Vagina (tissue), 2 donors: ENCODE data around the gene TRDN. TPM values are rescaled to one million over a fixed set of nuclear protein-coding genes. Genes with fewer than 3 reads are reported as not detected.

Experiments
- DNase-seq, 2 donors: peaks; one replicate each; pipeline ENCODE4 v3.0.0-alpha.2; 2017; ENCODE audit errors: extremely low spot score in 2 of 2
- H3K27ac ChIP-seq: fragments of 200-600 bp; sonication (generic); one replicate; pipeline ENCODE4 v1.5.1; 2019
- H3K27me3 ChIP-seq: fragments of 200-600 bp; sonication (generic); one replicate; pipeline ENCODE4 v1.5.1; 2019
- H3K36me3 ChIP-seq, 2 donors: fragments of 200-600 bp; sonication (generic); one replicate each; pipeline ENCODE4 v1.5.1; 2017 to 2019
- H3K4me1 ChIP-seq: fragments of 200-600 bp; sonication (generic); one replicate; pipeline ENCODE4 v1.5.1; 2019
- H3K4me3 ChIP-seq, 2 donors: fragments of 200-600 bp; sonication (generic); 1 replicate in 1 of 2; 2 replicates in 1 of 2; pipeline ENCODE4 v1.5.1; 2016 to 2019
- H3K9me3 ChIP-seq: fragments of 200-600 bp; sonication (generic); one replicate; pipeline ENCODE4 v1.5.1; 2019
- CTCF ChIP-seq, 3 experiments: fragments of 450-650 bp in 2 of 3; fragments of 200-600 bp in 1 of 3; sonication (generic) in 1 of 3; IDR thresholded peaks; one replicate each; pipeline ENCODE4 v1.5.1; 2017 to 2019; ENCODE audit warnings: antibody characterized with exemption in 3 of 3, mild to moderate bottlenecking in 2 of 3, moderate library complexity in 2 of 3
- POLR2A ChIP-seq, 2 donors: fragments of 450-650 bp; IDR thresholded peaks; one replicate each; pipeline ENCODE4 v1.6.1; 2017; ENCODE audit warnings: antibody characterized with exemption in 2 of 2, mild to moderate bottlenecking in 2 of 2, moderate library complexity in 2 of 2
- POLR2AphosphoS5 ChIP-seq, 2 donors: sonication (generic); formaldehyde crosslinking; IDR thresholded peaks; one replicate each; pipeline ENCODE4 v1.9.0; 2017; ENCODE audit warnings: antibody characterized with exemption in 2 of 2, mild to moderate bottlenecking in 2 of 2, low read depth in 1 of 2; ENCODE audit not compliant: insufficient read depth in 1 of 2
- intact Hi-C: fragments of 100-400 bp; cut with DNase I; formaldehyde crosslinking; loops from one replicate; pipeline ENCODE4 v1.15.1; 2023
- total RNA-seq: library from RNA; depleted of rRNA; stranded (reverse); fragments of >200 nt; gene quantifications from one replicate; pipeline ENCODE4 v1.2.3, GENCODE V29; 2016

TRDN gene
- total RNA-seq, 1 donor from 2014 or later = not detected

- intact Hi-C loops = no loop called here
- TF ChIP-seq POLR2AphosphoS5 (IDR thresholded peaks at IDR 0.05; ENCODE audit: insufficient read depth in 1 of 2, low read depth in 1 of 2) = no peak
- TF ChIP-seq POLR2A (IDR thresholded peaks at IDR 0.05) = no peak
- no peak for TF ChIP-seq CTCF (IDR thresholded peaks at IDR 0.05)
- Histone ChIP-seq H3K36me3 (no peaks in the 10 kb centered on the region), H3K4me3 (no peak overlapping the region), H3K4me1 (no peaks in the 10 kb centered on the region), H3K27ac (no peak overlapping the region), H3K27me3 (no peaks in the 10 kb centered on the region), H3K9me3 (no peaks in the 10 kb centered on the region)
- DNase-seq = no peak
These were observed 284.0 kb downstream of the TRDN start for GRCh38 chr6:123352705-123353104.

GRCh38 chr6:123352279-123352678 is 284.5 kb downstream of the TRDN start:
- Histone ChIP-seq H3K36me3 (no peaks in the 10 kb centered on the region), H3K9me3 (no peaks in the 10 kb centered on the region), H3K27me3 (no peaks in the 10 kb centered on the region), H3K27ac (no peak overlapping the region), H3K4me3 (no peak overlapping the region), H3K4me1 (no peaks in the 10 kb centered on the region)
- no peak for TF ChIP-seq CTCF (IDR thresholded peaks at IDR 0.05)
- TF ChIP-seq POLR2AphosphoS5 (IDR thresholded peaks at IDR 0.05; ENCODE audit: insufficient read depth in 1 of 2, low read depth in 1 of 2) = no peak
- intact Hi-C loops = no loop called here
- DNase-seq = no peak

- no peak overlapping the region for H3K4me3 ChIP-seq
- H3K9me3 ChIP-seq = no peaks in the 10 kb centered on the region
- no peak overlapping the region for H3K27ac ChIP-seq
- intact Hi-C loops = no loop called here
- TF ChIP-seq POLR2A (IDR thresholded peaks at IDR 0.05) (no peak), CTCF (IDR thresholded peaks at IDR 0.05) (no peak), POLR2AphosphoS5 (IDR thresholded peaks at IDR 0.05; ENCODE audit: insufficient read depth in 1 of 2, low read depth in 1 of 2) (no peak)
- no peaks in the 10 kb centered on the region for H3K4me1 ChIP-seq
- no peak for DNase-seq
- H3K36me3 ChIP-seq = no peaks in the 10 kb centered on the region
- no peaks in the 10 kb centered on the region for H3K27me3 ChIP-seq
These were observed 292.9 kb downstream of the TRDN start for GRCh38 chr6:123343836-123344235.

- no peaks in the 10 kb centered on the region for H3K27me3 ChIP-seq
- no peaks in the 10 kb centered on the region for H3K4me1 ChIP-seq
- H3K4me3 ChIP-seq = no peak overlapping the region
- TF ChIP-seq POLR2AphosphoS5 (IDR thresholded peaks at IDR 0.05; ENCODE audit: insufficient read depth in 1 of 2, low read depth in 1 of 2) = no peak
- TF ChIP-seq POLR2A (IDR thresholded peaks at IDR 0.05) = no peak
- TF ChIP-seq CTCF (IDR thresholded peaks at IDR 0.05) = no peak
- DNase-seq = no peak
- H3K9me3 ChIP-seq = no peaks in the 10 kb centered on the region
- H3K36me3 ChIP-seq = no peaks in the 10 kb centered on the region
- no peak overlapping the region for H3K27ac ChIP-seq
- intact Hi-C loops = no loop called here
These were observed 298.4 kb downstream of the TRDN start for GRCh38 chr6:123338394-123338793.

- Histone ChIP-seq H3K4me1 (no peaks in the 10 kb centered on the region), H3K4me3 (no peak overlapping the region), H3K36me3 (no peaks in the 10 kb centered on the region), H3K27me3 (no peaks in the 10 kb centered on the region), H3K9me3 (no peaks in the 10 kb centered on the region), H3K27ac (no peak overlapping the region)
- no peak for TF ChIP-seq POLR2AphosphoS5 (IDR thresholded peaks at IDR 0.05; ENCODE audit: insufficient read depth in 1 of 2, low read depth in 1 of 2)
- no peak for DNase-seq
- intact Hi-C loops = no loop called here
These were observed 303.6 kb downstream of the TRDN start for GRCh38 chr6:123333000-123333756.
